ENCODE data around the gene CD70.
"Not testable (repeated sequence)": the region's sequence is repeated elsewhere in the genome, so short reads cannot be mapped to it uniquely, and the experiment has no call there.

Gene CD70

GRCh38 chr19:6572217-6572616, 18.7 kb downstream of the CD70 start:
- DNase-seq (ENCODE audit: low read depth, low spot score): no peak

DNA sequence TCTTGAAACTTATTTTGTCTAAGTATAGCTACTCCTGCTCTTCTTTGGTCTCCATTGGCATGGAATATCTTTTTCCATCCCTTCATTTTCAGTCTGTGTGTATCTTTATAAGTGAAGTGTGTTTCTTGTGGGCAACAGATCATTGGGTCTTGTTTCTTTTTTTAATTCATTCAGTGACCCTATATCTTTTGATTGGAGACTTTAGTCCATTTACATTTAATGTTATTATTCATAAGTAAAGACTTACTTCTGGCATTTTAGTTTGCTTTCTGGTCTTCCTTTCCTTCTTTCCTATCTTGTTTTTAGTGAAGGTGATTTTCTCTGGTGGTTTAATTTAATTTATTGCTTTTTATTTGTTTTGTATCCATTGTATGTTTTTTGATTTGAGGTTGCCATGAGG, 19.8 kb downstream of the CD70 start:
- DNase-seq (ENCODE audit: low read depth, low spot score): no peak

DNA sequence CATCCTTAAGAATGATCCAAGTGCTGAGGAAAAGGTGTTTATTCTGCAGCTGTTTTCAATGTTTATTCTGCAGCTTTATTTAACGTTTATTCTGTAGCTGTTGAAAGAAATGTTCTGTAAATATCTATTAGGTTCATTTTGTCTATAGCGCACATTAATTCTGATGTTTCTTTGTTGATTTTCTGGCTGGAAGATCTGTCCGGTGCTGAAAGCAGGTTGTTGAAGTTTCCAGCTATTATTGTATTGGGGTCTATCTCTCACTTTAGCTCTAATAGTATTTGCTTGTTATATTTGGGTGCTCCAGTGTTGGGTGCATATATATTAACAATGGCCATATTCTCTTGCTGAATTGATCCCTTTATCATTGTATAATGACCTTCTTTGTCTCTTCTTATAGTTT, 20.2 kb downstream of the CD70 start:
- DNase-seq (ENCODE audit: low read depth, low spot score): no peak

GRCh38 chr19:6568816-6569215, 22.1 kb downstream of the CD70 start:
- DNase-seq (ENCODE audit: low read depth, low spot score): no peak

- no peak for DNase-seq (ENCODE audit: low read depth, low spot score)
Observed at GRCh38 chr19:6568010-6568526, 22.9 kb downstream of the CD70 start.

DNA sequence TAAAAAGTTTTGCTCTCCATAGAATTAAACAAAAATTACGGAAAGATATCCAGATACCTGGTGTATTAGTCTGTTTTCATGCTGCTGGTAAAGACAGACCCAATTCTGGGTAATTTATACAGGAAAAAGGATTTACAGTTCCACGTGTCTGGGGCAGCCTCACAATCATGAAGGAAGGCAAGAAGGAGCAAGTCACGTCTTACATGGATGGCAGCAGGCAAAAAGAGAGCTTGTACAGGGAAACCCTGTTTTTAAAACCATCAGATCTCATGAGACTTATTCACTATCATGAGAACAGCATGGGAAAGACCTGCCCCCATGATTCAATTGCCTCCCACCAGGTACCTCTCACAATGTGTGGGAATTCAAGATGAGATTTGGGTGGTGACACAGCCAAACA, 24.2 kb downstream of the CD70 start:
- not testable (repeated sequence) for DNase-seq (ENCODE audit: low read depth, low spot score)

DNA sequence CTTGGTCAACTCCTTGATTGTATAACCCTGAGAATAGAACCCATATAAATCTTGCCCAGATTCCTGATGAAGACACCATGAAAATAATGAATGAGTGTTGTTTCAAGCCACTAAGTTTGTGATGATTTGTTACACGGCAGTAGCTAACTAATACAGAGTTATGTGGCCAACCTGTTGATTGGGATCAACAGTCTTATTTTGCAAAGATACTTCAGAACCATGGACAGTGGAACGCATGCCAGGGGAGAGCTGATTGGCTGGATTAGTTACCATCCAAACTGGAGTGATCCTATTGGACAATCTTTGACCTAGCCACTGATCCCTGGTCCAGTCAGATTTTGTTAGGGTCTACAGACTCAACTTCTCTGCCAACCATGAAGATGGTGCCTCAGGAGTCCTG, 26.6 kb downstream of the CD70 start:
- DNase-seq (ENCODE audit: low read depth, low spot score): no peak

DNA sequence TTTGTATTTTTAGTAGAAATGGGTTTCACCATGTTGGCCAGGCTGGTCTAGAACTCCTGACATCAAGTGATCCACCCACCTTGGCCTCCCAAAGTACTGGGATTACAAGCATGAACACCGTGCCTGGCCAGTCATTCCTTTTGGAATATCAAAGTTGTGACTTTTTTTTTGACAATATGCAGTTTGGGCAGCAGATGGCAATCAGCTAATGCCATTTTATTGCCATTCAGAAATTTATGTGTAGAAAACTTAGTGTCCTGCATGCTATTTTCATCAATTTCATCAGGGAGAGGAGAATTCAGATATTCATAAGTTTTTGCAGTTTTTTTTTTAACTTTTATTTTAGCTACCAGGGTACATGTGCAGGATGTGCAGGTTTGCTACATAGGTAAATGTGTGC, 28.5 kb downstream of the CD70 start:
- DNase-seq (ENCODE audit: low read depth, low spot score): not testable (repeated sequence)

DNA sequence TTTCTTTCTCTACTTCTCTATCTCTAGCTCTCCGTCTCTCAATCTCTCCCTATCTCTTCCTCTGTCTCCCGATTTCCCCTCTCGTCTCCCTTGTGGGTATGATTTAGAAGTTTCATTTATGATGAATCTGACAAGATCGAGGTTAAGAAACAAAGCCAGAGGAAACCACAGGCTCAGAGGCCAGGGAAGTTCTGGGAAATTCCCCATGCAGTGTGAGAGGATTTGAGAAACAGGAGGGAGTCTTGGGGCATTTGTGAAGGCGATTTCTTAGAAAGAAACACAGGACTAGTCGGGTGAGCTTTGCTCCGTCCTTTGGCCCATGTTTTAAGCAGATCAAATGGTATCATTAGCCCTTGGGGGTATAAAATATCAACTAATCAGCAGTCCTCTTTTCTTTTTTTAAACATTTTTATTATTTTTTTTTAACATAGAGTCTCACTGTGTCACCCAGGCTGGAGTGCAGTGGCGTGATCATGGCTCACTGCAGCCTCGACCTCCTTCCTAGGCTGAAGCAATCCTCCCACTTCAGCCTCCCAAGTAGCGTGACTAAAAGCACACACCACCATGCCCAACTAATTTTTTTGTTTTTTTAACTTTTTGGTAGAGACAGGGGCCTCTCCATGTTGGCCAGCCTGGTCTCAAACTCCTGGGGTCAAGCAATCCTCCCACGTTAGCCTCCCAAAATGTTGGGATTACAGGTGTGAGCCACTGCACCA, 34.3 kb downstream of the CD70 start:
- DNase-seq (ENCODE audit: low read depth, low spot score): no peak

- no peak for DNase-seq (ENCODE audit: low read depth, low spot score)
Observed at GRCh38 chr19:6556043-6556449, 34.9 kb downstream of the CD70 start.

DNA sequence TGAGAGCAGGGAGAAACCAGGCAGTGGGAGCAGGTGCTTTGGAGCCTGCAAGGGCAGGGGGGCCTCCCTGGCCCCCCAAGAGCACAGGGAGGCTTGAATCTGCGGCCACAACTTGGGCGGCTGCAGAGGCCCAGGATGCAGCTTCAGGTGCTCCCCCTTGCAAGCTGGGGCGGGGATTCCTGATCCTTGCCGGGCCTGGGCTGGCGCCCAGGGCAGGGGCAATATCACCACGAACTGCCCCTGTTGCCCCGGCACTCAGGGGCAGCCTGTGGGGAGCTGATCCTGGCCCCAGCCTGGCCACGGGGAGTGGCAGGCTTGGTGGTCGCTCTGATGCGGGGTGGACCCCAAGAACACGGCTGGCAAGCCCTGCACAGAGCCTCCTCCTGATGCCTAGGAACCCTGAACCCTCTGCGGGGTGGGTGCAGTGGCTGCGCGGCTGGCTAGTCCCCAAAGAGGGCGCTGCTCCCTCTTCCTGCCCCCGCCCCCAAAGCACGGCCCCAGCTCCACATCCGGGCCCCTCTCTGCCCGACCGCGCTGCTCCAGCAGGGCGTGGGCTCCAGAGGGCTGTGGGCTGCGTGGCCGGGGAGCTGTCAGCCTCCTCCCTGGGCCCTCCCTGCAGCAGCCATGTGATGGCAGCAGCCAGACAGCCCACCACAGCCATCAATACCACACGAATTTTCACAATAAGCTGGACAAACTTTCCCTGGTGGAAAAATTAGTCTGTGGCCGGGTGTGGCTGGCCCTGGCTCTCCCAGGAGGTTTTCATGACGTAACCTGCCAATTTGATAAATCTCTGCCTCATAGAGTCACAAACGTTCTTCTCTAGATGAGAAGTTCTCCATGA, 39.1 kb downstream of the CD70 start:
- DNase-seq (ENCODE audit: low read depth, low spot score): peak; percentile 42

- no peak for DNase-seq (ENCODE audit: low read depth, low spot score)
Observed at GRCh38 chr19:6551091-6551490, 39.9 kb downstream of the CD70 start.

GRCh38 chr19:6550679-6551078, 40.3 kb downstream of the CD70 start:
- DNase-seq (ENCODE audit: low read depth, low spot score): not testable (repeated sequence)

DNA sequence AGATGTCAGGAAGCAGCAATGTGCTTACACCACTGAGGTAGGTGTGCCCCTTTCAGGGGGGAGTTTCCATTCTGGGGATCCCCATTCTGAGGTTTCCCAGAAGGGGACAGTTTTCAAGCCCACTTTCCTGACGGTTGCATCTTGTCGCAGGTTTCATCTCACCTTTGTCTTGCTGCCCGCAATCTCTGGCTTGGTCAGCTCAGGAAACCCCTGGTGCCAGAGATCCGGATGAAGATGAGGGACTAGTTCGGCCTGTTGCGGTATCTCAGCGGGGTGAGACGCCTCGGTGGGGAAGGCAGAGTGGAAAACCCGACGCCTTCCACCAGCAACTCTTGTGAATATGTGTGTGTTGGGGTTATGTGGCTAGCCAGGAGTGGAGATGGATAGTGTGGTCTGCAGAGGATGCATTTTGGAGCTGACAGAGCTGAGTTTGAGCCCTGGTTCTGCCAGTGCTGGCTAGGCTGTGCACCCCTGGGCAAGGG, 47.0 kb downstream of the CD70 start:
- no peak for DNase-seq (ENCODE audit: low read depth, low spot score)

DNA sequence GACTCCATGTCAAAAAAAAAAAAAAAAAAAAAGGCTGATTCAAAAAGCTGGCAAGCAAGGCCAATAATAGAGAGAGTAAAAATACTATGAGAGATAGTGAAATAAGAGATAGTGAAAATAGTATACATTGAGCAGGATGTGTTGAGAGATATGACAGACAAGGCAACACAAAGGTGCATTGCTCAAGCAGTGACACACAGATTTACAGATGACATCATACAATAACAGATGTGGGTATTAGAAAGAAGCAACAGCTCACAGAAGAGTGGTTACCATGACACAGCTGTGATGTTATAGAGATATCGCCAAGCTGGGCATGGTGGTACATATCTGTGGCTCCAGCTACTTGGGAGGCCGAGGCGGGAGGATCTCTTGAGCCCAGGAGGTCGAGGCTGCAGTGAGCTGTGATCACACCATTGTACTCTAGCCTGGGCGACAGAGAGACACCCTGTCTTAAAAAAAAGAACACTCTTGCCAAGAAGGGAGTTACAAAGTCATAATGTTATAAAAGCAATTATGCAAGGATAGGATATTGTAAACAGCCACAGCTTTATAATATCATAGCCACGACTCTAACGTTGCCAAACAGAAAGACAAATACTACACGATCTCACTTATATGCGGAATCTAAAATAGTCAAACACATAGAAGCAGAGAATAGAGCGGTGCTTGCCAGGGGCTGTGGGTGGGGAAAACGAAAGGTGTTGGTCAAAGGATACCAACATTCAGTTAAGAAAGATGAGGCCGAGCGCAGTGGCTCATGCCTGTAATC, 49.8 kb downstream of the CD70 start:
- no peak for DNase-seq (ENCODE audit: low read depth, low spot score)

DNA sequence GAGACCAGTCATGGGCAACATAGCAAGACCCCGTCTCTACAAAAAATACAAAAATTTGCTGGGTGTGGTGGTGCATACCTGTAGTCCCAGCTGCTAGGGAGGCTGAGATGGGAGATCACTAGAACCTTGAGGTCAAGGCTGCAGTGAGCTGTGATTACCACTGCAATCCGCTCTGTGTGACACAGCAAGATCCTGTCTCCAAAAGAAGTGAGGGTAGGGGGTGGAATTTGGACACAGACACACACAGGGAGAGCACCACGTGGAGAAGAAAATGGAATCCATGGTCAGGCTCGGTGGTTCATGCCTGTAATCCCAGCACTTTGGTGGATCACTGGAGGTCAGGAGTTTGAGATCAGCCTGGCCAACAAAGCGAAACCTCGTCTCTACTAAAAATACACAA, 51.4 kb downstream of the CD70 start:
- DNase-seq (ENCODE audit: low read depth, low spot score): no peak
